Stomach (tissue), 4 donors: ENCODE results near the gene KRT4.

Experiments
- CTCF ChIP-seq, 7 experiments: fragments of 450-650 bp in 4 of 7; fragments of 200-600 bp in 3 of 7; sonication (generic) in 3 of 7; IDR thresholded peaks; one replicate each; pipeline ENCODE4 v1.5.1; 2016 to 2019; ENCODE audit warnings: antibody characterized with exemption in 7 of 7, control low read depth in 2 of 7, mild to moderate bottlenecking in 1 of 7
- POLR2AphosphoS5 ChIP-seq, 3 donors: sonication (generic); formaldehyde crosslinking; IDR thresholded peaks; one replicate each; pipeline ENCODE4 v1.6.1; 2016; ENCODE audit warnings: antibody characterized with exemption in 3 of 3

DNA sequence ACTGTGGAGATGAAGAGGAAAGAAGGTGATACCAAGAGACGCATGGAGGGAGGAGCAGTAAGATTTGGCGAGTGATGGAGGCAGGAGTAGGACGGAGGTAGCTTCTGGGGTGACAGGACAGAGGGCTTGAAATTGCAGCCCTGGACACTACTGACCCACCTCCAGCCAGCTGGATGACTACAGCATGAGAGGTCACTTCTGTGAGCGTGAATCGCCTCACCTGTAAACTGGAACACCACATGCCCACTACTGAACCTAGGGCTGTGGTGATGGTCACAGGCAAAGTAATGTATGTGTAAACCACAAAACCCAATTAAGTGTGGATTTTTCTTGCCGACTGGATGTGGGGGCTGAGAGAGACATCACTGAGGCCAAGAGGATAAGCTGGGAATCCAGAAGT, 6.6 kb upstream of the KRT4 start:
- TF ChIP-seq CTCF (IDR thresholded peaks at IDR 0.05) (no peak), POLR2AphosphoS5 (IDR thresholded peaks at IDR 0.05) (no peak)
